Esophagus muscularis mucosa (tissue), 4 donors: ENCODE results near the gene PEBP1. TPM values are rescaled to one million over a fixed set of nuclear protein-coding genes. Genes with fewer than 3 reads are reported as not detected.

Experiments used
- DNase-seq: peaks from one replicate; pipeline ENCODE4 v3.0.0-alpha.2; 2017; ENCODE audit errors: extremely low spot score
- H3K27ac ChIP-seq, 4 donors: fragments of 200-600 bp; sonication (generic); replicated peaks in 1 of 4; 1 replicate in 3 of 4; 2 replicates in 1 of 4; pipeline ENCODE4 v1.5.1; 2016 to 2019; ENCODE audit warnings: mild to moderate bottlenecking in 1 of 4
- H3K27me3 ChIP-seq, 4 donors: fragments of 200-600 bp; sonication (generic); one replicate each; pipeline versions ENCODE4 v1.5.1 to v1.6.0; 2016 to 2019
- H3K36me3 ChIP-seq, 4 donors: fragments of 200-600 bp; sonication (generic); one replicate each; pipeline ENCODE4 v1.5.1; 2016 to 2019
- H3K4me1 ChIP-seq, 4 donors: fragments of 200-600 bp; sonication (generic); one replicate each; pipeline ENCODE4 v1.5.1; 2016 to 2019
- H3K4me3 ChIP-seq, 4 donors: fragments of 200-600 bp; sonication (generic); 1 replicate in 2 of 4; 2 replicates in 2 of 4; pipeline ENCODE4 v1.5.1; 2016 to 2019; ENCODE audit warnings: mild to moderate bottlenecking in 4 of 4, moderate library complexity in 1 of 4
- H3K9me3 ChIP-seq, 4 donors: fragments of 200-600 bp; sonication (generic); 1 replicate in 3 of 4; 2 replicates in 1 of 4; pipeline ENCODE4 v1.5.1; 2016 to 2019
- EP300 ChIP-seq: sonication (generic); formaldehyde crosslinking; IDR thresholded peaks from one replicate; pipeline ENCODE4 v1.6.1; 2017; ENCODE audit warnings: antibody characterized with exemption
- POLR2A ChIP-seq: fragments of 450-650 bp; IDR thresholded peaks from one replicate; pipeline ENCODE4 v1.6.1; 2017; ENCODE audit warnings: antibody characterized with exemption, moderate library complexity, mild to moderate bottlenecking, low read depth
- POLR2AphosphoS5 ChIP-seq, 2 donors: sonication (generic); formaldehyde crosslinking; IDR thresholded peaks; one replicate each; pipeline ENCODE4 v1.6.1; 2017; ENCODE audit warnings: antibody characterized with exemption in 2 of 2
- WGBS: methylation state at CpG from one replicate; pipeline ENCODE4 v1.1.5; 2018; 5-methylcytosine and 5-hydroxymethylcytosine counted together
- intact Hi-C: fragments of 100-400 bp; cut with DNase I; formaldehyde crosslinking; loops from one replicate; pipeline ENCODE4 v1.15.1; 2023
- total RNA-seq, 4 donors: library from RNA; depleted of rRNA; stranded (reverse); fragments of >200 nt; gene quantifications; one replicate each; pipeline versions ENCODE4 v1.1.0 to v1.2.1, GENCODE V29; 2016
- TF ChIP-seq, protein P1 (sequence below), 3 experiments: fragments of 200-600 bp in 2 of 3; fragments of 450-650 bp in 1 of 3; sonication (generic) in 2 of 3; IDR thresholded peaks; one replicate each; pipeline ENCODE4 v1.5.1; 2017 to 2019; ENCODE audit warnings: antibody characterized with exemption in 3 of 3, mild to moderate bottlenecking in 2 of 3, moderate library complexity in 1 of 3

PEBP1 gene
- 100 to 1,000 TPM; 233 to 393 (median 327) TPM for total RNA-seq

GRCh38 chr12:118135788-118136558 is at the start of gene PEBP1:
PEBP1 (plus strand) TSS chr12:118136124; CDS start chr12:118136210, 86 bp downstream.
- peak; percentile 98 for DNase-seq
- no peaks in the 10 kb centered on the region for H3K9me3 ChIP-seq
- H3K36me3 ChIP-seq: peaks cover 21 to 34% (median 30%) of the 10 kb centered on the region in 4 donors
- no peaks in the 10 kb centered on the region for H3K27me3 ChIP-seq
- intact Hi-C loops: loop anchor here (5.0 kb wide), 1 partner anchor 74 kb away; the partner anchor contains the start of gene WSB2
- TF ChIP-seq POLR2AphosphoS5 (IDR thresholded peaks at IDR 0.05): peak; percentile 93 to 97
- TF ChIP-seq, protein P1, sequence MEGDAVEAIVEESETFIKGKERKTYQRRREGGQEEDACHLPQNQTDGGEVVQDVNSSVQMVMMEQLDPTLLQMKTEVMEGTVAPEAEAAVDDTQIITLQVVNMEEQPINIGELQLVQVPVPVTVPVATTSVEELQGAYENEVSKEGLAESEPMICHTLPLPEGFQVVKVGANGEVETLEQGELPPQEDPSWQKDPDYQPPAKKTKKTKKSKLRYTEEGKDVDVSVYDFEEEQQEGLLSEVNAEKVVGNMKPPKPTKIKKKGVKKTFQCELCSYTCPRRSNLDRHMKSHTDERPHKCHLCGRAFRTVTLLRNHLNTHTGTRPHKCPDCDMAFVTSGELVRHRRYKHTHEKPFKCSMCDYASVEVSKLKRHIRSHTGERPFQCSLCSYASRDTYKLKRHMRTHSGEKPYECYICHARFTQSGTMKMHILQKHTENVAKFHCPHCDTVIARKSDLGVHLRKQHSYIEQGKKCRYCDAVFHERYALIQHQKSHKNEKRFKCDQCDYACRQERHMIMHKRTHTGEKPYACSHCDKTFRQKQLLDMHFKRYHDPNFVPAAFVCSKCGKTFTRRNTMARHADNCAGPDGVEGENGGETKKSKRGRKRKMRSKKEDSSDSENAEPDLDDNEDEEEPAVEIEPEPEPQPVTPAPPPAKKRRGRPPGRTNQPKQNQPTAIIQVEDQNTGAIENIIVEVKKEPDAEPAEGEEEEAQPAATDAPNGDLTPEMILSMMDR (IDR thresholded peaks at IDR 0.05): peak in 1 of 3 experiments; percentile 15
- TF ChIP-seq POLR2A: peak; percentile 58
- no peak for TF ChIP-seq EP300
- peak within 1 kb of the TSS; percentile 88 to 98 (median 91) for H3K4me3 ChIP-seq
- H3K4me1 ChIP-seq: peaks cover 19 to 56% (median 44%) of the 10 kb centered on the region in 4 donors
- peak within 1 kb of the TSS; percentile 86 to 95 (median 94) for H3K27ac ChIP-seq
- 1% methylated on average over 15 of the region's 70 CpGs for WGBS

DNA sequence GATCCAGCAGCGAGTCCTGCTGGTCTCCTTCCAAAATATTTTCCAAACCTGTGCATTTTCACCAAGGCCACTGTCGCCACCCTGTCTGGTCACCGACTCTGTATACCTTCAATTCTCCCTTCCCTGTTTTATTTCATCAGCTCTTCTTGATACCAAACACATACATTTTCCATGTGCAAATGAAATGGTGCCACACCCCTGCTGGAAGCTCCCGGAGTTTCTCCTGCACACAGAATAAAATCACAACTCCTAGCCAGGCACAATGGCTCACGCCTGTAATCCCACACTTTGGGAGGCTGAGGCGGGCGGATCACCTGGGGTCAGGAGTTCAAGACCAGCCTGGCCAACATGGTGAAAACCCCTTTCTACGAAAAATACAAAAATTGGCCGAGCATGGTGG is 46.1 kb upstream of the PEBP1 start:
- H3K27ac ChIP-seq: no peak overlapping the region
- no peak for TF ChIP-seq POLR2A
- TF ChIP-seq, protein P1 (IDR thresholded peaks at IDR 0.05): no peak
- no peak for TF ChIP-seq POLR2AphosphoS5 (IDR thresholded peaks at IDR 0.05)
- TF ChIP-seq EP300: no peak
- WGBS: 97% methylated on average over 9 of the region's 9 CpGs
- H3K9me3 ChIP-seq: no peaks in the 10 kb centered on the region
- H3K4me3 ChIP-seq: no peak overlapping the region
- no peaks in the 10 kb centered on the region for H3K4me1 ChIP-seq
- H3K27me3 ChIP-seq: no peaks in the 10 kb centered on the region
- intact Hi-C loops: no loop called here
- peaks cover 0 to 41% (median 22%) of the 10 kb centered on the region in 4 donors for H3K36me3 ChIP-seq
- DNase-seq: no peak

DNA sequence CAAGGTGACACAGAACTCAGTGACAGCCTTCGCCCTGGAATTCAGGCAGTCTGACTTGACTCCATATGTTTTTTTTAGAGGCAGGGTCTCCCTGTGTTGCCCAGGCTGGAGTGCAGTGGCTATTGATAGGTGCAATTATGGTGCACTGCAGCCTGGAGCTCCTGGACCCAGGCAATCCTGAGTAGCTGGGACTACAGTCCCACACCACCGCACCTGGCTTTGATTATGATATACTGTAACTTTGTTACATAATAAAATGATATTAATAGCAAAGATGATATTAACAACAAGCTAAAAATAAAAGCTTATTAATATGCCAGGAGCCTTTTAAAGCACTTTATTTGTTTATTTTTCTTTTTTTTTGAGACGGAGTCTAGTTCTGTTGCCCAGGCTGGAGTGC is 41.9 kb upstream of the PEBP1 start:
- no peak for TF ChIP-seq POLR2AphosphoS5 (IDR thresholded peaks at IDR 0.05)
- TF ChIP-seq EP300: no peak
- TF ChIP-seq, protein P1 (IDR thresholded peaks at IDR 0.05): no peak
- intact Hi-C loops: no loop called here
- Histone ChIP-seq H3K9me3 (no peaks in the 10 kb centered on the region), H3K4me3 (no peak overlapping the region), H3K27me3 (no peaks in the 10 kb centered on the region), H3K4me1 (no peaks in the 10 kb centered on the region), H3K36me3 (peaks cover 0 to 46% (median 26%) of the 10 kb centered on the region in 4 donors), H3K27ac (no peak overlapping the region)
- 55% methylated on average over 3 of the region's 3 CpGs for WGBS
- DNase-seq: no peak

DNA sequence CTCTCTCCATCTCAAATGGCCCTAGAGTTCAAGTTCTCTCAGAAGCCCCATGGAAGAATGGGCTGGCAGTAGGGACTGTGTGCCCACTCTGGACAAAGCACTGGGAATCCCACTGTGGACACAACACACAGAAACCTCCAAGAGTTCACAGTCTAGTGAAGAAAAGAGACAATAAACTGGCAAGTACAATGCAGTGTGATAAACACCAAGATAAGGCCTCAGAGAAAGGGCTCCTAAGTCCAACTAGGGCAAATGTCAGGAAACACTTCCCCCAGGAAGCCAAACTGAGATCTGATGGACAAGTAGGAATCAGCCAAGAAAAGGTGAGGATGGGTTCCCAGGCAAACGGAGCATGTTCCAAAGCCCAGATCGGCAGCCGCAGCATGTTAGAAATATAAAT is 37.5 kb upstream of the PEBP1 start:
- Histone ChIP-seq H3K27me3 (no peaks in the 10 kb centered on the region), H3K36me3 (peaks cover 0 to 15% (median 7%) of the 10 kb centered on the region in 4 donors), H3K4me1 (peaks cover 7 to 15% (median 12%) of the 10 kb centered on the region in 4 donors), H3K4me3 (no peak overlapping the region), H3K27ac (no peak overlapping the region), H3K9me3 (no peaks in the 10 kb centered on the region)
- no peak for TF ChIP-seq POLR2AphosphoS5 (IDR thresholded peaks at IDR 0.05)
- intact Hi-C loops: no loop called here
- no peak for DNase-seq
- 92% methylated on average over 3 of the region's 3 CpGs for WGBS

- no peak overlapping the region for H3K27ac ChIP-seq
- H3K36me3 ChIP-seq: peaks cover 0 to 12% (median 5%) of the 10 kb centered on the region in 4 donors
- no peak overlapping the region for H3K4me3 ChIP-seq
- intact Hi-C loops: no loop called here
- WGBS: 89% methylated on average over 12 of the region's 12 CpGs
- TF ChIP-seq POLR2A (no peak), EP300 (no peak), POLR2AphosphoS5 (IDR thresholded peaks at IDR 0.05) (no peak)
- TF ChIP-seq, protein P1 (IDR thresholded peaks at IDR 0.05): no peak
- no peak for DNase-seq
- H3K4me1 ChIP-seq: peaks cover 9 to 16% (median 12%) of the 10 kb centered on the region in 4 donors
- H3K9me3 ChIP-seq: no peaks in the 10 kb centered on the region
- no peaks in the 10 kb centered on the region for H3K27me3 ChIP-seq
These were observed 36.8 kb upstream of the PEBP1 start for GRCh38 chr12:118098911-118099671.
